ENCODE measurements around the gene AFP. TPM values are rescaled to one million over a fixed set of nuclear protein-coding genes. Genes with fewer than 3 reads are reported as not detected.

The AFP gene
- total and polyA plus RNA-seq, 2 of the 13 experiments (the other 11 are each of a cell fraction or from before 2014, with no cell fraction given), result 9,434 to 13,105 TPM

DNA sequence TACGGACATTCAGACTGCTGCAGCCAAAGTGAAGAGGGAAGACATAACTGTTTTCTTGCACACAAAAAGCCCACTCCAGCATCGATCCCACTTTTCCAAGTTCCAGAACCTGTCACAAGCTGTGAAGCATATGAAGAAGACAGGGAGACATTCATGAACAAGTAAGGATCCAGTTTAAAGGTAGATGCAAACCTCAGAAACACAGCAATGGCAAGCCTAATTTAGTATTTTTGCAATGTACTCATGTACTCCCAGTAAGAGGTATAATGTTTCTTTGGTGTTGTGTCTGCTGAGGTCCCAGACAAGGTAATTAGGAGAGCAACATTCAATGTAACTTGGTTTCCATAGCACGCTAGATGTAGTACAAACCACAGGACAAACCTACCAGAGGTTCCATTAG is 4.6 kb downstream of the AFP start (continued):
- TF ChIP-seq, protein P1, sequence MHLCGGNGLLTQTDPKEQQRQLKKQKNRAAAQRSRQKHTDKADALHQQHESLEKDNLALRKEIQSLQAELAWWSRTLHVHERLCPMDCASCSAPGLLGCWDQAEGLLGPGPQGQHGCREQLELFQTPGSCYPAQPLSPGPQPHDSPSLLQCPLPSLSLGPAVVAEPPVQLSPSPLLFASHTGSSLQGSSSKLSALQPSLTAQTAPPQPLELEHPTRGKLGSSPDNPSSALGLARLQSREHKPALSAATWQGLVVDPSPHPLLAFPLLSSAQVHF (CRISPR knock-in tag; IDR thresholded peaks at IDR 0.05), result peak; percentile 59; the same call in 1 of the 2 replicates
- TF ChIP-seq PHF5A (CRISPR knock-in tag; IDR thresholded peaks at IDR 0.05; ENCODE audit: low read depth, unreplicated experiment) (peak; percentile 30), ATF7 (IDR thresholded peaks at IDR 0.05) (no peak), ATF7 (CRISPR knock-in tag; IDR thresholded peaks at IDR 0.05) (no peak), HMG20B (CRISPR knock-in tag; conservative IDR thresholded peaks at IDR 0.05) (no peak), ZNF709 (CRISPR knock-in tag; IDR thresholded peaks at IDR 0.05) (no peak), ZNF589 (CRISPR knock-in tag; conservative IDR thresholded peaks at IDR 0.05) (no peak), ZFX (CRISPR knock-in tag; IDR thresholded peaks at IDR 0.05; ENCODE audit: low read depth) (no peak), NAIF1 (CRISPR knock-in tag; IDR thresholded peaks at IDR 0.05; ENCODE audit: borderline replicate concordance) (no peak), RCOR2 (CRISPR knock-in tag; IDR thresholded peaks at IDR 0.05) (no peak), ZNF782 (CRISPR knock-in tag; IDR thresholded peaks at IDR 0.05; ENCODE audit: borderline replicate concordance) (no peak), DMTF1 (CRISPR knock-in tag; IDR thresholded peaks at IDR 0.05) (no peak), ZIK1 (CRISPR knock-in tag; IDR thresholded peaks at IDR 0.05; ENCODE audit: borderline replicate concordance, low read depth) (no peak), KDM2A (CRISPR knock-in tag; IDR thresholded peaks at IDR 0.05; ENCODE audit: borderline replicate concordance, low read depth) (no peak), ARID2 (CRISPR knock-in tag; IDR thresholded peaks at IDR 0.05; ENCODE audit: borderline replicate concordance) (no peak), JUNB (CRISPR knock-in tag; IDR thresholded peaks at IDR 0.05; ENCODE audit: borderline replicate concordance) (peak; percentile 40; the same call in 1 of the 2 replicates), ZNF816 (CRISPR knock-in tag; IDR thresholded peaks at IDR 0.05; ENCODE audit: borderline replicate concordance) (no peak), ZBTB8A (CRISPR knock-in tag; IDR thresholded peaks at IDR 0.05; ENCODE audit: borderline replicate concordance, low read depth) (no peak), XRCC5 (optimal IDR thresholded peaks at IDR 0.05; ENCODE audit: low read length) (no peak), CEBPB (IDR thresholded peaks at IDR 0.05; ENCODE audit: borderline replicate concordance, low read depth, low read length) (no peak), ZNF3 (CRISPR knock-in tag; IDR thresholded peaks at IDR 0.05) (no peak)
- TF ChIP-seq, protein P2, sequence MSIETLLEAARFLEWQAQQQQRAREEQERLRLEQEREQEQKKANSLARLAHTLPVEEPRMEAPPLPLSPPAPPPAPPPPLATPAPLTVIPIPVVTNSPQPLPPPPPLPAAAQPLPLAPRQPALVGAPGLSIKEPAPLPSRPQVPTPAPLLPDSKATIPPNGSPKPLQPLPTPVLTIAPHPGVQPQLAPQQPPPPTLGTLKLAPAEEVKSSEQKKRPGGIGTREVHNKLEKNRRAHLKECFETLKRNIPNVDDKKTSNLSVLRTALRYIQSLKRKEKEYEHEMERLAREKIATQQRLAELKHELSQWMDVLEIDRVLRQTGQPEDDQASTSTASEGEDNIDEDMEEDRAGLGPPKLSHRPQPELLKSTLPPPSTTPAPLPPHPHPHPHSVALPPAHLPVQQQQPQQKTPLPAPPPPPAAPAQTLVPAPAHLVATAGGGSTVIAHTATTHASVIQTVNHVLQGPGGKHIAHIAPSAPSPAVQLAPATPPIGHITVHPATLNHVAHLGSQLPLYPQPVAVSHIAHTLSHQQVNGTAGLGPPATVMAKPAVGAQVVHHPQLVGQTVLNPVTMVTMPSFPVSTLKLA (IDR thresholded peaks at IDR 0.05), result no peak
- TF ChIP-seq, protein P3, sequence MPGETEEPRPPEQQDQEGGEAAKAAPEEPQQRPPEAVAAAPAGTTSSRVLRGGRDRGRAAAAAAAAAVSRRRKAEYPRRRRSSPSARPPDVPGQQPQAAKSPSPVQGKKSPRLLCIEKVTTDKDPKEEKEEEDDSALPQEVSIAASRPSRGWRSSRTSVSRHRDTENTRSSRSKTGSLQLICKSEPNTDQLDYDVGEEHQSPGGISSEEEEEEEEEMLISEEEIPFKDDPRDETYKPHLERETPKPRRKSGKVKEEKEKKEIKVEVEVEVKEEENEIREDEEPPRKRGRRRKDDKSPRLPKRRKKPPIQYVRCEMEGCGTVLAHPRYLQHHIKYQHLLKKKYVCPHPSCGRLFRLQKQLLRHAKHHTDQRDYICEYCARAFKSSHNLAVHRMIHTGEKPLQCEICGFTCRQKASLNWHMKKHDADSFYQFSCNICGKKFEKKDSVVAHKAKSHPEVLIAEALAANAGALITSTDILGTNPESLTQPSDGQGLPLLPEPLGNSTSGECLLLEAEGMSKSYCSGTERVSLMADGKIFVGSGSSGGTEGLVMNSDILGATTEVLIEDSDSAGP (CRISPR knock-in tag; IDR thresholded peaks at IDR 0.05; ENCODE audit: borderline replicate concordance), result no peak
- TF ChIP-seq, protein P4, sequence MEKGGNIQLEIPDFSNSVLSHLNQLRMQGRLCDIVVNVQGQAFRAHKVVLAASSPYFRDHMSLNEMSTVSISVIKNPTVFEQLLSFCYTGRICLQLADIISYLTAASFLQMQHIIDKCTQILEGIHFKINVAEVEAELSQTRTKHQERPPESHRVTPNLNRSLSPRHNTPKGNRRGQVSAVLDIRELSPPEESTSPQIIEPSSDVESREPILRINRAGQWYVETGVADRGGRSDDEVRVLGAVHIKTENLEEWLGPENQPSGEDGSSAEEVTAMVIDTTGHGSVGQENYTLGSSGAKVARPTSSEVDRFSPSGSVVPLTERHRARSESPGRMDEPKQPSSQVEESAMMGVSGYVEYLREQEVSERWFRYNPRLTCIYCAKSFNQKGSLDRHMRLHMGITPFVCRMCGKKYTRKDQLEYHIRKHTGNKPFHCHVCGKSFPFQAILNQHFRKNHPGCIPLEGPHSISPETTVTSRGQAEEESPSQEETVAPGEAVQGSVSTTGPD (CRISPR knock-in tag; IDR thresholded peaks at IDR 0.05), result no peak
